Measurements from ENCODE around the gene DDX46.

DDX46 gene

DNA sequence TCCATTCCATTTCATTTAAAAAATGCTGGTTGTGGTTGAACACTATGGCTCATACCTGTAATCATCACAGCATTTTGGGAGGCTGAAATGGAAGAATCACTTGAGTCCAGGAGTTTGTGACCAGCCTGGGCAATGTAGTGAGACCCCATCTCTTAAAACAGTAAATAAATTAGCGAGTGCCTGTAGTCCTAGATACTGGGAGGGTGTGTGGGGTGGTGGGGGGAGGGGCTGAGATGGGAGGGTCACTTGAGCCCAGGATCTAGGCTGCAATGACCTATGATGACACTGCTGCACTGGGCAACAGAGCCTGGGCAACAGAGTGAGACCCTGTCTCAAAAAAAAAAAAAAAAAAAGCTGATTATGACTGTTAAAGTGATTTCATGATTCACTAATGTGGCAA is 29.1 kb downstream of the DDX46 start:
- H3K36me3 ChIP-seq (ENCODE audit: insufficient read depth, insufficient read length, low read length) = peaks cover 75% of the 10 kb centered on the region
- no peak for TF ChIP-seq SUZ12 (IDR thresholded peaks at IDR 0.05; ENCODE audit: extremely low read depth, insufficient read depth, insufficient read length)
- TF ChIP-seq YY1 (IDR thresholded peaks at IDR 0.05; ENCODE audit: insufficient read depth, insufficient read length) = no peak
- TF ChIP-seq ZNF274 (IDR thresholded peaks at IDR 0.05; ENCODE audit: low read depth, low read length) = no peak
- DNase-seq (ENCODE audit: low read depth, low spot score) = no peak

DNA sequence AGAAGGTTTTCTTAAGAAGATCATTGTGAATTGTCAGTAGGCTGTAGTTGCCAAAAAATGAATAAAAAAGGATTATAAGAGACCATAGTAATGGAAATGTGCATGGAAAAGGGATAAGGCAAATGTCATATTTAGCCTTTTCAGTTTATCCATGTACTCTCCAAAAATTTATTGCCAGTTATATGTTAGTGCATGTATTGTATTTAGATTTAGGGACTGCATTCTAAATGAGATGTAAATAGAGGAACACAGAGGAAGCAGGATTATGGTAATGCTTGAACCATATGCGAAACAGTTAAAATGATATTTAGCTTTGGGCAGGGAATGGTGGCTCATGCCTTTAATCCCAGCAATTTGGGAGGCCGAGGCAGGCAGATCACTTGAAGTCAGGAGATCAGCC is 33.0 kb downstream of the DDX46 start:
- no peak for DNase-seq (ENCODE audit: low read depth, low spot score)
- H3K4me1 ChIP-seq (ENCODE audit: insufficient read depth, insufficient read length) = no peaks in the 10 kb centered on the region
- H3K9ac ChIP-seq (ENCODE audit: insufficient read length, low read depth) = no peak overlapping the region
- peaks cover 75% of the 10 kb centered on the region for H3K36me3 ChIP-seq (ENCODE audit: insufficient read depth, insufficient read length, low read length)
- H3K9me3 ChIP-seq (ENCODE audit: insufficient read depth, low read length) = no peaks in the 10 kb centered on the region
- TF ChIP-seq SUZ12 (IDR thresholded peaks at IDR 0.05; ENCODE audit: extremely low read depth, insufficient read depth, insufficient read length) (no peak), ZNF274 (IDR thresholded peaks at IDR 0.05; ENCODE audit: low read depth, low read length) (no peak), YY1 (IDR thresholded peaks at IDR 0.05; ENCODE audit: insufficient read depth, insufficient read length) (no peak)
- no peak overlapping the region for H3K4me3 ChIP-seq (ENCODE audit: insufficient read length, low read depth)
- H3K27me3 ChIP-seq (ENCODE audit: insufficient read depth, insufficient read length) = no peaks in the 10 kb centered on the region

More for the DNA sequence above, 29.1 kb downstream of the DDX46 start:
- no peak overlapping the region for H3K9ac ChIP-seq (ENCODE audit: insufficient read length, low read depth)
- H3K27me3 ChIP-seq (ENCODE audit: insufficient read depth, insufficient read length) = no peaks in the 10 kb centered on the region
- H3K4me1 ChIP-seq (ENCODE audit: insufficient read depth, insufficient read length) = no peaks in the 10 kb centered on the region
- no peak overlapping the region for H3K4me3 ChIP-seq (ENCODE audit: insufficient read length, low read depth)
- no peaks in the 10 kb centered on the region for H3K9me3 ChIP-seq (ENCODE audit: insufficient read depth, low read length)

DNA sequence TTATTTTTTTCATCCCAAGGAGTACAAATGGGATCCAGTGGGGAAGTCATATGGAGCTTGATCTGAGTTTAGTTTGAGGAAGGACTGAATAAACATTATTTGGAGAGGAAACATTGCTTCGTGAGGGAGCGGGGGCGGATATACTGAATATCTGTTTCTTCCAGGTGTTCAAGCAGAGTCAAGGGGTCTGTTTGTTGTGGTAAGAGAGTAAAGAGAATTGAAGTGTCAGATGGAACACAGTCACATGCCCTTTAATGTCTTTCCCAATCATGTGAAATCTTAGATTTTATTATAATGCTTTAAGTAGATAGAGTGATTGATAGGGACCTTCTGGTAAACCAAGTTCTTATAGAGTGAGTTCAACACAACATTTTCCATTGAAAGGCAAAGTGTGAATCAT is 33.7 kb downstream of the DDX46 start:
- H3K9me3 ChIP-seq (ENCODE audit: insufficient read depth, low read length) = no peaks in the 10 kb centered on the region
- H3K36me3 ChIP-seq (ENCODE audit: insufficient read depth, insufficient read length, low read length) = peaks cover 71% of the 10 kb centered on the region
- no peak for TF ChIP-seq YY1 (IDR thresholded peaks at IDR 0.05; ENCODE audit: insufficient read depth, insufficient read length)
- TF ChIP-seq SUZ12 (IDR thresholded peaks at IDR 0.05; ENCODE audit: extremely low read depth, insufficient read depth, insufficient read length) = no peak

DNA sequence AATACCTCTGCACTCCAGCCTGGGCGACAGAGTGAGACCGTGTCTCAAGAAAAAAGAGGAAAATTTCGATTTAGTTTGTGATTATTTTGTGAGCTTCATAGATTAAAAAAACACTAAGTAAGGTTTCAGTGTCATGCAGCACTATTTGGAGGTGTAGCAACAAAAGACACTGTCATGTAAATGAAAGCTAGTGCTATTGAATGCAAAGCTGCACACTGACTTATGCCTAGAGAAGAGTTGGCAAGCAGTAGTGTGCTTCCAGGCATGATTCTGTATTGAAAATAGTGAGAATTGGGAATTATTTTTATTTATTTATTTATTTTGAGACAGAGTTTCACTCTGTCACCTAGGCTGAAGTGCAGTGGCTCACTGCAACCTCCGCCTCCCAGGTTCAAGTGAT is 34.5 kb downstream of the DDX46 start:
- H3K4me3 ChIP-seq (ENCODE audit: insufficient read length, low read depth) = no peak overlapping the region
- H3K4me1 ChIP-seq (ENCODE audit: insufficient read depth, insufficient read length) = no peaks in the 10 kb centered on the region
- DNase-seq (ENCODE audit: low read depth, low spot score) = no peak
- H3K36me3 ChIP-seq (ENCODE audit: insufficient read depth, insufficient read length, low read length) = peaks cover 69% of the 10 kb centered on the region
- no peaks in the 10 kb centered on the region for H3K27me3 ChIP-seq (ENCODE audit: insufficient read depth, insufficient read length)
- H3K9me3 ChIP-seq (ENCODE audit: insufficient read depth, low read length) = no peaks in the 10 kb centered on the region
- TF ChIP-seq YY1 (IDR thresholded peaks at IDR 0.05; ENCODE audit: insufficient read depth, insufficient read length) = no peak
- TF ChIP-seq ZNF274 (IDR thresholded peaks at IDR 0.05; ENCODE audit: low read depth, low read length) = no peak
- TF ChIP-seq SUZ12 (IDR thresholded peaks at IDR 0.05; ENCODE audit: extremely low read depth, insufficient read depth, insufficient read length) = no peak
- no peak overlapping the region for H3K9ac ChIP-seq (ENCODE audit: insufficient read length, low read depth)

More for the DNA sequence above, 33.7 kb downstream of the DDX46 start:
- Histone ChIP-seq H3K27me3 (ENCODE audit: insufficient read depth, insufficient read length) (no peaks in the 10 kb centered on the region), H3K4me1 (ENCODE audit: insufficient read depth, insufficient read length) (no peaks in the 10 kb centered on the region), H3K9ac (ENCODE audit: insufficient read length, low read depth) (no peak overlapping the region), H3K4me3 (ENCODE audit: insufficient read length, low read depth) (no peak overlapping the region)
- no peak for DNase-seq (ENCODE audit: low read depth, low spot score)

DNA sequence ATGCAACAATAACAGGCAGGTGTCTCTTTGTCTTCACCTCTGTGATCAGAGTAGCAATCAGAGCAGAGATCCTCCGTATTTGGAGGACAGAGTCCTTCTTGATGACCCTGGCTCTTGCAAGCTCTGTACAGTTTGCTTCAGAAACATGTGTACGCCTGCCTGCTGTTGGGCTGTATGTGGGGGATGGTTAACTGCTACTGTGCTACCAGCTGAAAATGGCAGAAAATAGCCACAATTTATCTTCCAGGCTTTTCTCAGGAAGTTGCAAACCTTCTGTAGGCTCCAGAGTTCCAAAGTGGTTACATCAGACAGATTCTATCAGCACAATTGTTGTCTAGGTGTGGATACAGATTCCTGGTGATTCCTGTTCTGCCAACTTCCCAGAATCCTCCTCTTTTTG is 35.5 kb downstream of the DDX46 start:
- TF ChIP-seq SUZ12 (IDR thresholded peaks at IDR 0.05; ENCODE audit: extremely low read depth, insufficient read depth, insufficient read length) (no peak), ZNF274 (IDR thresholded peaks at IDR 0.05; ENCODE audit: low read depth, low read length) (no peak), YY1 (IDR thresholded peaks at IDR 0.05; ENCODE audit: insufficient read depth, insufficient read length) (no peak)
- DNase-seq (ENCODE audit: low read depth, low spot score) = no peak

DNA sequence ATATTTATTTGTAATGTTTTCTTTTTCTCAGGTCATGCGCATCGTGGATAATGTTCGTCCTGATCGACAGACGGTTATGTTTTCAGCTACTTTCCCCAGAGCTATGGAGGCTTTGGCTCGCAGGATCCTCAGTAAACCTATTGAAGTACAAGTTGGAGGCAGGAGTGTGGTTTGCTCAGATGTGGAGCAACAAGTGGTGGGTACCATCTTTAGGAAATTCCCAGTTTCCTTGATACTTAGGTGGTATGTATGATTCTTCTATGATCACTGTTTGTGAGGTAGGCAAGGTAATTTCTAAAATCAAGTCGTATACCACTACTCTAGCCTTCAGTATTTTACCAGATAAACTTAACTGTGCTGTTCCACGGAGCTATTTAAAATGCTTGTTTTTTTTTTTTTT is 36.2 kb downstream of the DDX46 start:
- Histone ChIP-seq H3K36me3 (ENCODE audit: insufficient read depth, insufficient read length, low read length) (peaks cover 67% of the 10 kb centered on the region), H3K4me3 (ENCODE audit: insufficient read length, low read depth) (no peak overlapping the region), H3K9me3 (ENCODE audit: insufficient read depth, low read length) (no peaks in the 10 kb centered on the region), H3K9ac (ENCODE audit: insufficient read length, low read depth) (no peak overlapping the region), H3K4me1 (ENCODE audit: insufficient read depth, insufficient read length) (no peaks in the 10 kb centered on the region), H3K27me3 (ENCODE audit: insufficient read depth, insufficient read length) (no peaks in the 10 kb centered on the region)
- TF ChIP-seq YY1 (IDR thresholded peaks at IDR 0.05; ENCODE audit: insufficient read depth, insufficient read length) (no peak), ZNF274 (IDR thresholded peaks at IDR 0.05; ENCODE audit: low read depth, low read length) (no peak), SUZ12 (IDR thresholded peaks at IDR 0.05; ENCODE audit: extremely low read depth, insufficient read depth, insufficient read length) (no peak)
- DNase-seq (ENCODE audit: low read depth, low spot score) = no peak

More for the DNA sequence above, 35.5 kb downstream of the DDX46 start:
- Histone ChIP-seq H3K4me1 (ENCODE audit: insufficient read depth, insufficient read length) (no peaks in the 10 kb centered on the region), H3K27me3 (ENCODE audit: insufficient read depth, insufficient read length) (no peaks in the 10 kb centered on the region), H3K9me3 (ENCODE audit: insufficient read depth, low read length) (no peaks in the 10 kb centered on the region), H3K36me3 (ENCODE audit: insufficient read depth, insufficient read length, low read length) (peaks cover 63% of the 10 kb centered on the region), H3K9ac (ENCODE audit: insufficient read length, low read depth) (no peak overlapping the region), H3K4me3 (ENCODE audit: insufficient read length, low read depth) (no peak overlapping the region)

DNA sequence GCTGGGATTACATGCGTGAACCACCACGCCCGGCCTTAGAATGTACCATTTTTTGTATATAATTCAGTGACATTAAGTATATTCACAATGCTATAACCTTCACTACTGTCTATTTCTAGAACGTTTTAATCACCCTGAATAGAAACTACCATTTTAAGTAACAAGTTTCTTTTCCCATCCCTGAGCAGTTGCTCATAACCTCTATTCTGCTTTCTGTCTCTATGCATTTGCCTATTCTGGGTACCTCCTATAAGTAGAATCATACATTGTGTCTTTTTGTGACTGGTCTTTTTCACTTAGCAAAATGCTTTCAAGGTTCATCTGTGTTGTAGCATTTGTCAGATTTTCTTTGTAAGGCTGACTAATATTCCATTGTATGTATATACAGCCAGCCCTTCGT is 39.9 kb downstream of the DDX46 start:
- peaks cover 59% of the 10 kb centered on the region for H3K36me3 ChIP-seq (ENCODE audit: insufficient read depth, insufficient read length, low read length)
- no peaks in the 10 kb centered on the region for H3K4me1 ChIP-seq (ENCODE audit: insufficient read depth, insufficient read length)
- no peak overlapping the region for H3K9ac ChIP-seq (ENCODE audit: insufficient read length, low read depth)
- TF ChIP-seq ZNF274 (IDR thresholded peaks at IDR 0.05; ENCODE audit: low read depth, low read length) (no peak), YY1 (IDR thresholded peaks at IDR 0.05; ENCODE audit: insufficient read depth, insufficient read length) (no peak), SUZ12 (IDR thresholded peaks at IDR 0.05; ENCODE audit: extremely low read depth, insufficient read depth, insufficient read length) (no peak)
- no peaks in the 10 kb centered on the region for H3K9me3 ChIP-seq (ENCODE audit: insufficient read depth, low read length)
- DNase-seq (ENCODE audit: low read depth, low spot score) = no peak
- H3K4me3 ChIP-seq (ENCODE audit: insufficient read length, low read depth) = no peak overlapping the region
- no peaks in the 10 kb centered on the region for H3K27me3 ChIP-seq (ENCODE audit: insufficient read depth, insufficient read length)

DNA sequence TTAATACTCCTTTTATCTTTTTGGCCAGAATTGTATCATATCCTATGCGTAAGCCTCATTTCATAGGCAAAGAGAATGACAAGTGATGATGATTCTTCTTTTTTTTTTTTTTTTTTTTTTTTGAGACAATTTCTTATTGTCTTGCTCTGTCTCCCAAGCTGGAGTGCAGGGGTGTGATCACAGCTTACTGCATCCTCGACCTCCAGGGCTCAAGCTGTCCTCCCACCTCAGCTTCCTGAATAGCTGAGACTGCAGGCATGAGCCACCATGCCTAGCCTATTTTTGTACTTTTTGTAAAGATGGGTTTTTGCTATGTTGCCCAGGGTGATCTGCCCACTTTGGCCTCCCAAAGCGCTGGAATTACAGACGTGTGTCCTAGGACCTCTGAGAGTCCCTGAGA is 45.2 kb downstream of the DDX46 start:
- TF ChIP-seq YY1 (IDR thresholded peaks at IDR 0.05; ENCODE audit: insufficient read depth, insufficient read length) = no peak
- Histone ChIP-seq H3K9me3 (ENCODE audit: insufficient read depth, low read length) (no peaks in the 10 kb centered on the region), H3K4me3 (ENCODE audit: insufficient read length, low read depth) (no peak overlapping the region), H3K36me3 (ENCODE audit: insufficient read depth, insufficient read length, low read length) (peaks cover 45% of the 10 kb centered on the region), H3K27me3 (ENCODE audit: insufficient read depth, insufficient read length) (no peaks in the 10 kb centered on the region), H3K9ac (ENCODE audit: insufficient read length, low read depth) (no peak overlapping the region), H3K4me1 (ENCODE audit: insufficient read depth, insufficient read length) (no peaks in the 10 kb centered on the region)
- DNase-seq (ENCODE audit: low read depth, low spot score) = no peak
